Left lung (tissue), 10 donors: ENCODE measurements around the gene NUCB1. TPM values are rescaled to one million over a fixed set of nuclear protein-coding genes. Genes with fewer than 3 reads are reported as not detected.
"Not testable (repeated sequence)": the region's sequence is repeated elsewhere in the genome, so short reads cannot be mapped to it uniquely, and the experiment has no call there.

Experiments
- ATAC-seq: fragments of 200-7000 bp; cut with Tn5 transposase; one replicate; pipeline ENCODE4 v1.9.1; 2020; ENCODE audit warnings: moderate library complexity
- DNase-seq, 4 donors: peaks; one replicate each; pipeline ENCODE4 v3.0.0-alpha.2; 2013 to 2020
- H3K27ac ChIP-seq, 2 donors: fragments of 200-600 bp; sonication (generic) in 1 of 2; one replicate each; pipeline versions ENCODE4 v1.5.0 to v1.8.0; 2020 to 2021
- H3K27me3 ChIP-seq, 2 donors: fragments of 200-600 bp; sonication (generic) in 1 of 2; one replicate each; pipeline versions ENCODE4 v1.5.0 to v1.8.0; 2020 to 2021
- H3K36me3 ChIP-seq, 2 donors: fragments of 200-600 bp; sonication (generic) in 1 of 2; one replicate each; pipeline versions ENCODE4 v1.5.0 to v1.8.0; 2020 to 2021
- H3K4me1 ChIP-seq, 2 donors: fragments of 200-600 bp; one replicate each; pipeline ENCODE4 v1.8.0; 2021
- H3K4me3 ChIP-seq, 2 donors: fragments of 200-600 bp; sonication (generic) in 1 of 2; one replicate each; pipeline versions ENCODE4 v1.5.0 to v1.8.0; 2020 to 2021; ENCODE audit warnings: mild to moderate bottlenecking in 1 of 2
- H3K9me3 ChIP-seq, 2 donors: fragments of 200-600 bp; sonication (generic) in 1 of 2; one replicate each; pipeline versions ENCODE4 v1.5.0 to v1.8.0; 2020 to 2021
- intact Hi-C, 2 donors: fragments of 100-400 bp; cut with DNase I; formaldehyde crosslinking; loops; one replicate each; pipeline versions ENCODE4 v1.11.2 to v1.14.2; 2022
- polyA plus RNA-seq, 6 donors: library from polyadenylated mRNA; unstranded; fragments of 120-200 nt; gene quantifications; one replicate each; pipeline ENCODE4 v1.2.1, GENCODE V29; 2013; ENCODE audit not compliant: insufficient read length in 6 of 6
- total RNA-seq, 2 donors: library from RNA; stranded (reverse); fragmentation: NEBNext Ultra II Directional; extraction: Animal tissue kit (Norgen Biotek cat#: 25700); gene quantifications; one replicate each; pipeline ENCODE4 v1.2.1, GENCODE V29; 2021
- TF ChIP-seq, protein P1 (sequence below), 2 donors: fragments of 200-600 bp; sonication (generic) in 1 of 2; IDR thresholded peaks; one replicate each; pipeline versions ENCODE4 v1.5.0 to v1.8.0; 2021; ENCODE audit warnings: antibody characterized with exemption in 2 of 2
- donor health status: DM: no; HTN: yes; CAD: no.
- donor health status: DM: no; HTN: no; CAD: no.

The NUCB1 gene
- total and polyA plus RNA-seq, 8 donors, result 171 to 331 (median 201) TPM

DNA sequence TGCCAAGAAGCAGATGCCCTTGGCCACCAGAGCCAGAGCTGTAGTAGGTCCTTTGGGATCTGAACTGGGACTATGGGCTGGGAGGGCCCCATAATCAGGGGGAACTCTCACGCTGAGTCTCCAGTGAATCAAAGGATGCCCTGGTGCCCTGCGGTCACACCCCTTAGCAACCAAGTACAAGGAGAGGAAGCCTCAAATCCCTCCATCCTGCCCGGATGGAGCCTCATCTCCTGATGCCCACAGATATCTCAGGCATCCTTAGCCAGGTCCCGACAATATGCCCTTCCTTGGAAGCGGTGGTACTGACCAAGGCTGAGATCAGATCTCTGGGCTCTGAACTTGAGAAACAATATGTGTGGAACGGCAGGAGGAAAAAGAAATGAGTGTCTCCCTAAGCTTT, 33.4 kb upstream of the NUCB1 start:
- TF ChIP-seq, protein P1, sequence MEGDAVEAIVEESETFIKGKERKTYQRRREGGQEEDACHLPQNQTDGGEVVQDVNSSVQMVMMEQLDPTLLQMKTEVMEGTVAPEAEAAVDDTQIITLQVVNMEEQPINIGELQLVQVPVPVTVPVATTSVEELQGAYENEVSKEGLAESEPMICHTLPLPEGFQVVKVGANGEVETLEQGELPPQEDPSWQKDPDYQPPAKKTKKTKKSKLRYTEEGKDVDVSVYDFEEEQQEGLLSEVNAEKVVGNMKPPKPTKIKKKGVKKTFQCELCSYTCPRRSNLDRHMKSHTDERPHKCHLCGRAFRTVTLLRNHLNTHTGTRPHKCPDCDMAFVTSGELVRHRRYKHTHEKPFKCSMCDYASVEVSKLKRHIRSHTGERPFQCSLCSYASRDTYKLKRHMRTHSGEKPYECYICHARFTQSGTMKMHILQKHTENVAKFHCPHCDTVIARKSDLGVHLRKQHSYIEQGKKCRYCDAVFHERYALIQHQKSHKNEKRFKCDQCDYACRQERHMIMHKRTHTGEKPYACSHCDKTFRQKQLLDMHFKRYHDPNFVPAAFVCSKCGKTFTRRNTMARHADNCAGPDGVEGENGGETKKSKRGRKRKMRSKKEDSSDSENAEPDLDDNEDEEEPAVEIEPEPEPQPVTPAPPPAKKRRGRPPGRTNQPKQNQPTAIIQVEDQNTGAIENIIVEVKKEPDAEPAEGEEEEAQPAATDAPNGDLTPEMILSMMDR (IDR thresholded peaks at IDR 0.05), result no peak
- Histone ChIP-seq H3K4me1 (peaks cover 0 to 19% of the 10 kb centered on the region in 2 donors), H3K36me3 (no peaks in the 10 kb centered on the region), H3K27me3 (no peaks in the 10 kb centered on the region), H3K27ac (no peak overlapping the region), H3K4me3 (no peak overlapping the region), H3K9me3 (no peaks in the 10 kb centered on the region)
- DNase-seq, result no peak
- intact Hi-C loops, result no loop called here
- ATAC-seq, result no peak

DNA sequence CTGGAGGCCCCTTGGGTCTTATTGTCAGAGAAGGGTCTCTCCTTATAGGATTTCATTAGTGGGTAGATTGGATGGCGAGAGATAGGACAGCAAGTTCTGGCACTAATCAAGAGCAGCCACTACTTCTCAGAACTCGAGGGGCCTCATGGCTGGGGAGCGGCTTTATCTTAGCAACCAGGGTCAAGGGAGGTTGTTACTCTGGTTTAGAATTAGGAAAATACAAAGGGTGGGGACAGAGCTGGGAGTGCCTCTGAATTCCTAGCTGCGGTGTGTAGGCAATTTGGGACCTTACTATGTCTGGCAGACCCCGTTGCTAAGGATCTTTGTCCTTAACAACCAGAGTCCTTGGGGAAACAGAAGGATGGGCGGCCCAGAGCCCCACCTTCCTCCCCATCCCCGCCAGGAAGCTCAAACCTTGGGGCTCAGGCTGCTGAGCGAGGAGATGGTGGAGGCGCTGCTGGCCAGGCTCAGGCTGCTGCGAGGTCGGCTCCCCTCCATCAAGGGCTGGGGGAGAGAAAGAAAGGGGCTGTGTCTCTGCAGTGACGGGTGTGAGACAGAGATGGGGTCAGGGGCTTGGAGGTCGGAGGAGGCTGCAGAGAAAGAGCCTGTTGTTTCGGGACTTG, 32.9 kb upstream of the NUCB1 start:
- ATAC-seq (no peak), DNase-seq (no peak)
- peak overlapping the region; percentile 9 to 28 for H3K4me3 ChIP-seq
- intact Hi-C loops, result no loop called here
- peaks cover 2 to 24% of the 10 kb centered on the region in 2 donors for H3K4me1 ChIP-seq
- H3K27ac ChIP-seq, result no peak overlapping the region
- H3K9me3 ChIP-seq, result no peaks in the 10 kb centered on the region
- TF ChIP-seq, protein P1 (IDR thresholded peaks at IDR 0.05), result no peak
- H3K27me3 ChIP-seq, result no peaks in the 10 kb centered on the region
- no peaks in the 10 kb centered on the region for H3K36me3 ChIP-seq

DNA sequence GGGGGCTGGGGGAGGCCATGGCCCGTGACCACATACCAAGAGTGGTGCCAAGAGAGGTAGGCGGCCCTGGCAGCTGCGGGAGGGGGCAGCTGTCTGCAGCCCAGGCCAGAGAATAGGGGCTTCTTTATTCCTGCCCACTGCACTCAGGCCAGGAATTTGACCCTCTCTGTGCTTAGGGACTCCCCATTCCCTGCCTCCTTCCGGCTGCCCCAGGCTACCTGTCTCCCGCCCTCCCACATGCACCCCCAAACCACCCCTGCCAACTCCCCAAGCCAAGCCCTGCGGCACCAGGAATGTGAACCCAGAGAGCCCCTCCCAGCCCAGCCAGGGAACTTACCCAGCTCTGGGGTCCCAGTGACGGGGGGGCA, 32.4 kb upstream of the NUCB1 start:
- H3K4me3 ChIP-seq, result peak overlapping the region; percentile 9 to 28
- no peaks in the 10 kb centered on the region for H3K27me3 ChIP-seq
- H3K27ac ChIP-seq, result peak overlapping the region; percentile 67 to 68
- intact Hi-C loops, result no loop called here
- ATAC-seq, result no peak
- no peaks in the 10 kb centered on the region for H3K9me3 ChIP-seq
- TF ChIP-seq, protein P1 (IDR thresholded peaks at IDR 0.05), result no peak
- no peak for DNase-seq
- peaks cover 2 to 24% of the 10 kb centered on the region in 2 donors for H3K4me1 ChIP-seq
- H3K36me3 ChIP-seq, result no peaks in the 10 kb centered on the region

DNA sequence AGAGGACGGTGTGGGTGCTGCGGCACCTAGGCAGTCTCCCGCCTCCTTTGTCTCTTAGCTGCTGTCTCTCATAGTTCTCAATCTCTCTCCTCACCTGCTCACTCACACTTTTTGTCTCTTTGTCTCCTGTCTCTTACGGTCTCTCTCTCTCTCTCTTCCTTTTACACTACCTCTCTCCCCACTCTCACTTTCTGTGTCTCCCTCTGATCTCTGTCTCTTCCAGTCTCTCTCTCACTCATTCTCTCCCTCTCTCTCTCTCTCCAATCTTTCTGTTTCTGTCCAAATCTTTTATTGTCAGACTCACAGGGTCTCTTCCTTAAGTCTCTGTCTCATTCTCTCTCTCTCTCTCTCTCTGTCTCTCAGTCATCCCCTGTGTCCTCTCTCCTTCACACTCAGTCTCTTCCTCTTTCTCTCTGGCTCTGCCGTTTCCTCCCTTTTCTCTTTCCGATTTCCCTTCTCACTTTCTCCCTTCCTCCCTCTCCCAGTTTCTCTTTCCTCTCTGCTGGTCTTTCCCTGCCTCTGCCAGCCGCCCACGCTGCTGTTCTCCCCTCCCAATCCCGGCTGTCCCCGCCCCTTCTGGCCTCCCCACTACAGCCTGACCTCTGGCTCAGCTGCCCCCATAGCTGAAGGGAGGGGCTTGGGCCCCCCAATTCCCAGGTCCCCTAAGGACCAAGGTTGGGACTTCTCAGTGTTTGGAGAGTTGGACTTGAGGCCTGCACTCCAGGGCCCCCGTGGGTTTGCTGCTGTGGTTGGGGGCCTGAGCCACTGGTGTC, 31.8 kb upstream of the NUCB1 start, which contains the start of gene PLEKHA4:
PLEKHA4 (minus strand) TSS at position 504 of the 773 bp plus-strand sequence. CDS start 997 bp downstream, outside the sequence.
- H3K4me3 ChIP-seq, result peak within 1 kb of the TSS; percentile 9 to 28
- peaks cover 2 to 25% of the 10 kb centered on the region in 2 donors for H3K4me1 ChIP-seq
- peaks cover 0 to 2% of the 10 kb centered on the region in 2 donors for H3K36me3 ChIP-seq
- DNase-seq, result peak in 3 of 4 donors; percentile 66 to 85 (median 74)
- no peaks in the 10 kb centered on the region for H3K27me3 ChIP-seq
- no peak for ATAC-seq
- TF ChIP-seq, protein P1 (IDR thresholded peaks at IDR 0.05), result no peak
- H3K9me3 ChIP-seq, result no peaks in the 10 kb centered on the region
- H3K27ac ChIP-seq, result peak within 1 kb of the TSS; percentile 67 to 68
- intact Hi-C loops, result no loop called here

DNA sequence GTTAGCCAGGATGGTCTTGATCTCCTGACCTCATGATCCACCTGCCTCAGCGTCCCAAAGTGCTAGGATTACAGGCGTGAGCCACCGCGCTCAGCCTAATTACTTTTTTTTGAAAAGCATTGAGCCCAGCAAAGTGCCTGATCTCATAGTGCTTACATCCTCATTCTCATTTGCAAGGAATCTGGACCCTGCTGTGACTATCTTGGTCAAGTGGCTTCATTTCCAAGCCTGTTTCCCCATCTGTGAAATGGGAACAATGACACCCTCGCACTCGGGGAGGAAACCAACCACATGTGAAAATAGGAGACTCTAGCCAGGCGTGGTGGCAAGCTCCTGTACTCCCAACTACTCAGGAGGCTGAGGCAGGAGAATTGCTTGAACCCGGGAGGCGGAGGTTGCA, 30.1 kb upstream of the NUCB1 start:
- Histone ChIP-seq H3K27ac (no peak overlapping the region), H3K36me3 (peaks cover 0 to 20% of the 10 kb centered on the region in 2 donors), H3K4me3 (no peak overlapping the region), H3K27me3 (no peaks in the 10 kb centered on the region), H3K4me1 (peaks cover 10 to 41% of the 10 kb centered on the region in 2 donors), H3K9me3 (no peaks in the 10 kb centered on the region)
- no peak for DNase-seq
- TF ChIP-seq, protein P1 (IDR thresholded peaks at IDR 0.05), result no peak
- no peak for ATAC-seq
- intact Hi-C loops, result no loop called here

DNA sequence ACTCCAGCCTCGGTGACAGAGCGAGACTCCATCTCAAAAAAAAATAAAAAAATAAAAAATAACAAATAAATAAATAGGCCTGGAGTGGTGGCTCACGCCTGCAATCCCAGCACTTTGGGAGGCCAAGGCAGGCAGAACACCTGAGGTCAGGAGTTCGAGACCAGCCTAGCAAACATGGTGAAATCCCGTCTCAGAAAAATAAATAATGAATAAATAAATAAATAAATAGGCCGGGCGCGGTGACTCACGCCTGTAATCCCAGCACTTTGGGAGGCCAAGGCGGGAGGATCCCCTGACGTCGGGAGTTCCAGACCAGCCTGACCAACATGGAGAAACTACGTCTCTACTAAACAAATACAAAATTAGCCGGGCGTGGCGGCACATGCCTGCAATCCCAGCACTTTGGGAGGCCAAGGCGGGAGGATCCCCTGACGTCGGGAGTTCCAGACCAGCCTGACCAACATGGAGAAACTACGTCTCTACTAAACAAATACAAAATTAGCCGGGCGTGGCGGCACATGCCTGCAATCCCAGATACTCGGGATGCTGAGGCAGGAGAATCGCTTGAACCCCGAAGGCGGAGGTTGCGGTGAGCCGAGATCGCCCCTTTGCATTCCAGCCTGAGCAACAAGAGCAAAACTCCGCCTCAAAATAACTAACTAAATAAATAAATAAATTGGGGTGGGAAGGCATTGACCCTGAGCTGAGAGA, 28.5 kb upstream of the NUCB1 start:
- H3K9me3 ChIP-seq, ATAC-seq, intact Hi-C loops, H3K27me3 ChIP-seq: not testable (repeated sequence)
- peaks cover 23 to 56% of the 10 kb centered on the region in 2 donors for H3K4me1 ChIP-seq
- H3K36me3 ChIP-seq, result peaks cover 0 to 35% of the 10 kb centered on the region in 2 donors
- peak overlapping the region; percentile 99 to 100 for H3K27ac ChIP-seq
- peak overlapping the region; percentile 66 to 71 for H3K4me3 ChIP-seq
- peak in 1 of 4 donors; percentile 78 for DNase-seq
